HT1080 (cell line): ENCODE data around the gene HSD11B1. TPM values are rescaled to one million over a fixed set of nuclear protein-coding genes. Genes with fewer than 3 reads are reported as not detected.
A peak's percentile ranks its signal among the peaks of the same experiment; 100 is the strongest.
"Not testable (repeated sequence)": the region's sequence is repeated elsewhere in the genome, so short reads cannot be mapped to it uniquely, and the experiment has no call there.

Source experiments
- DNase-seq: peaks from one replicate; pipeline ENCODE4 v3.0.0-alpha.2; 2015; ENCODE audit warnings: low read depth
- total RNA-seq: library from RNA; depleted of rRNA; stranded (reverse); fragments of >200 nt; shearing (Covaris generic); gene quantifications from 2 replicates; pipeline ENCODE4 v1.2.3, GENCODE V29; 2014

The HSD11B1 gene
- total RNA-seq, 1 experiment from 2014 or later, result 45.9 TPM

GRCh38 chr1:209689477-209689876 lies 15.2 kb upstream of the HSD11B1 start:
- peak; percentile 71 for DNase-seq

DNA sequence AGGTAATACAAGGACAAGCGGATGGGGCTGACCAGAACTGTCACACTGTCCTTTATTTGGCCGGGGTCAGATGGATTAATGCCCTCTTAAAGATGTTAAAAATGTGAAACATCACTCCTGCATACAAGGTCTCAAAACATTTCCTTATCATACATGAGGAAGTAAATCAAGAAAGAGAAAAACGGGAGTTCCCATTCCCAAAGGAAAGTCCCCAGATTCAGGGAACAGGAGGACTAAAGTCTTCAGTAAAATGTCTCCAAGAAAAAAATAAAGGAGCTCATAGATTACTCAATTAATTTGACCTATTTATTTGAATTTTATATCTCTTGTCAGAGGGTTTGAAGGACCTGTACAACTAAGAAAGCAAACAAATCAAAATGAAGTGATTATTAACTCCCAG lies 13.4 kb upstream of the HSD11B1 start:
- no peak for DNase-seq

DNA sequence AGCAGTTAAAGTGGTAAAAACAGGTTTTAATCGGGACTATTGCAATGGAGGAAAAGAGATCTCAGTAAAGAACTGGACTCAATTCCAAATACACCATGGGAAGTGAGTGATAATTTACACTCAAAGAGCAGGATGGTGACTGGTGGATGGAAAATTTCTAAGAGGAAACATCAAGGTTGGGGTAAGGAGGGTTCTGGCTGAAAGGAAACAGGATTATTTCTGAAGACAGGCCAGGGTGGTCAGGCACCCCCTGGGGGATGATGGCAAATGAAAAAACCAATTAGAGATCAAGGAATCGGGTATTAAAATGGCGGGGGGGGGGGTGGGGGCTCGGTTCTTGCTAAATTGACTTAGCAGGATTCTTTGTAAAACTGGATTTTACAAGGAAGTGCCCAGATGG lies 12.3 kb upstream of the HSD11B1 start:
- DNase-seq, result peak; percentile 68

- DNase-seq, result peak; percentile 88
These were observed 11.7 kb upstream of the HSD11B1 start for GRCh38 chr1:209692745-209693504.

DNA sequence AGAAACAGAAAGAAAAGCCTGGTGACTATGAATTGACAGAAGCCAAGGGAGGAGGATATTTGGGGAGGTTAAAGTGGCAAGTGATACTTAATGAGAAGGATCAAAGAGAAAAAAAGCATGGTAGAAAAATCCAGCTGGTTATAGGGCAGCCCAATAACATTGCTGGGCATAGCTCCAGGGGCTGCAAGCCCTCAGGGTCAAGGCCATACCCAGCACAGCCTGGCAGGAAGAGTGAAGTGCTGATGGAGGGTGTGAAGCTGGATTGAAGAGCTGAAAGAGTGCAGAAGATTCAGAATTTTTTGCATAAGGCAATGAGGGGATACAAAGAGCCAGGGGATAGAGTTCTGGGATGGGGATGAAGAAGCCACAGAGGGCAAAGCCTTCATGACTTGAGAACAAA lies 8.0 kb upstream of the HSD11B1 start:
- no peak for DNase-seq

- DNase-seq, result peak; percentile 18
These were observed 7.5 kb upstream of the HSD11B1 start for GRCh38 chr1:209697126-209697525.

- DNase-seq, result not testable (repeated sequence)
These were observed 4.0 kb upstream of the HSD11B1 start for GRCh38 chr1:209700686-209701085.

- no peak for DNase-seq
These were observed 1.8 kb upstream of the HSD11B1 start for GRCh38 chr1:209702832-209703231.

DNA sequence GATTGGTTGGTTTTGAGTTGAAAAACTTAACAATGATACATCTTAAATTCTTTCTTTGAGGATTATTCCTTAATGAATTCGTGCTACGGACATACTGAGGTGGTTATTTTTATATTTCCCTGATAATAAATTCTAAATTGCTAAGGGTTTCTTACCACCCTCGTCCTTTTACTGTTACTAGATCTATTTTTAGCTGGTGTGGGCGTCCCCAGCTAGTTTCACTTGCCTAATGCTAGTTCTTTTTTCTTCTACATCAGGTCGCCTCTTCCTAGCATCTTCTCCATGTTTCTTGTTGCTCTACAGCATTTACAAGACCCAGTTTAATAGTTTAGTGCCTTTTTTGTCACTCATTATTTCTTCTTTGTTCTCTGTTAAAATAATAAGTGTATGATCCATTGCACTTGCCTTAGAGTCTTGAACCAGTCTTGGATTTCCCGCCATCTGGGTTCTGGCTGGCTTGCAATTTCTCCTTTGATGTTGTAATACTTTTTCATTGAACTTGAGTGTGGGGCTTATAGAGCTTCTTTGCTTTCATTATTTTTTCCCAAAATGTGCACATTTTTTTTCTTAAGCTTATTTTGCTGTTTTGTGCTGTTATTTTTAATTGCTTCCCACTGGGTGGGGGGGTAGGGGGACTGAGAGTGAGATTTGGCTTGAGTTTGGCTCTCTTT lies 677 bp upstream of the HSD11B1 start:
- no peak for DNase-seq

GRCh38 chr1:209705033-209705598 lies 470 bp downstream of the HSD11B1 start:
- no peak for DNase-seq

- DNase-seq, result no peak
These were observed 2.0 kb downstream of the HSD11B1 start for GRCh38 chr1:209706622-209707021.

DNA sequence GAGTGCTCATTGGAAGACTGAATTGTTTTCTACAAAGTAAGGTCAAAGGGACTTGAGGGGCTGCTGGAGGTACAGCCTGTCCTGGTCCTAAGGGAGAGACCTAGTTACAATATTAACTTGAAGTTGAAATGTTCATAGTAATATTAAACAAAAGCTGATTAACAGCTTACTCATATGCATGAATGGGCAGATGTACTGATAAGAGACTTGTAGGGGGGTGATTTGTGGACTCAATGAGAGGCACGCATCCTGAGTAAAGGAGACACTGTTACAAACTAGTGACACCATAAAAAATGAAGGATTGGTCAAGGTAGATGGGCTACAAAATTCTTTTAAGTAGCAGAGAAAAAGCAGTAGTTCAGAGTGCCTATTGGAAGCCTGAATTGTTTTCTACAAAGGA lies 2.7 kb downstream of the HSD11B1 start:
- no peak for DNase-seq

- DNase-seq, result no peak
These were observed 3.7 kb downstream of the HSD11B1 start for GRCh38 chr1:209708297-209708696.

DNA sequence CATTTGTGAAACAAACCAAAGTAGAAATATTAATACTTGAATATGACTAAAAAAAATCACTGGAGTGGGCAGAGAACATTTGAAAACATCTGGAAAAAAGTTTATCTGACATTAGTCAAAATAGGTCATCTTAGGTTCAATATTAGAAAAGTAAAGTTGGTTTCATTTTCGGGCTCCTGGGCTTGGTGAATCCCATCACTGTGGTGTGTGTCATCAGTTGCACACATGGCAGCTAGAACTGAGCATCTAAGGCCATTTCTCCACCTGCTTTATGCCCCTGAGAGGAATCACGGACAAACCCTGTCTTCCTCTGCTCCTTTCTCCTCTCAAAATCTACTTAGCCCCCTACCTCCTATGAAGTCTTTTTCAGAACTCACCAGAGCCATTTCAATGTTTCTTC lies 5.4 kb downstream of the HSD11B1 start:
- DNase-seq, result no peak

- DNase-seq, result no peak
These were observed 6.2 kb downstream of the HSD11B1 start for GRCh38 chr1:209710847-209711246.

- DNase-seq, result no peak
These were observed 9.7 kb downstream of the HSD11B1 start for GRCh38 chr1:209714338-209714737.

DNA sequence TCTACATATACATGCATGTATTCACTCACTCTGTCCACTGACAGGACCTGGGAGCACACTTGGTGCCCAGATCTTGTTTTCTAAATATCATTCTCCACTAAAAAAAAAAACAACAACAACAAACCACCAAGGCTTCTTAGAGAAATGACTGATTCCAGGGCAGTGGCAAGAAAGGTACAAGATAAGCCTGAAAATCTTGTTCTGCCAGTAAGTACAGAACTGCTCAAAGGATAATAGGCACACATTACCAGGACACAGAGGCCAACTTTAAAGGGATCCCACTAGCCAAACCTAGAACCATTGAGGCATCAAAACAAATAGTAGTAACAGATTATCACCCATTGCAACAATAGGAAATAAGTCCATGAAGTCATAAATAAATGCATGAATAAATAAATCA lies 10.7 kb downstream of the HSD11B1 start:
- no peak for DNase-seq

- no peak for DNase-seq
These were observed 13.2 kb downstream of the HSD11B1 start for GRCh38 chr1:209717818-209718217.

GRCh38 chr1:209720326-209720725 lies 15.7 kb downstream of the HSD11B1 start:
- no peak for DNase-seq

- no peak for DNase-seq
These were observed 16.2 kb downstream of the HSD11B1 start for GRCh38 chr1:209720826-209721225.

DNA sequence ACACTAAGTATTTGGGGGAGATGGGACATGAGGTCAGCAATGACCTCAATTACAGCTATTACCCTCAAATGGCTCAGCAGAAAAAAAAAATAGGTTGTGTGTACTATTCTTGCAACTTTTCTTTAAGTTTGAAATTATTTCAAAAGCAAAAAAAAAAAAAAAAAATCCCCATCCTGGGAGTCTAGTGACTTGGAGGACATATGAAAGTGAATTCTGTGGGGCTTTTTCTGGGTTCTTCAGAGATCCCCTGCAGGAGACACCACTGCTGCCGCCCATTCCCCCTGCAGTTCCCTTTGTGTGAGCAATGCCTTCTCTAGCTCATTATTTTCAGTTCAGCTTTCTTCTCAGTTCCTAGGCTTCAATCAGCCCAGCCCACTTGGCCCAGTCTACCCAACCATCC lies 16.7 kb downstream of the HSD11B1 start:
- no peak for DNase-seq

DNA sequence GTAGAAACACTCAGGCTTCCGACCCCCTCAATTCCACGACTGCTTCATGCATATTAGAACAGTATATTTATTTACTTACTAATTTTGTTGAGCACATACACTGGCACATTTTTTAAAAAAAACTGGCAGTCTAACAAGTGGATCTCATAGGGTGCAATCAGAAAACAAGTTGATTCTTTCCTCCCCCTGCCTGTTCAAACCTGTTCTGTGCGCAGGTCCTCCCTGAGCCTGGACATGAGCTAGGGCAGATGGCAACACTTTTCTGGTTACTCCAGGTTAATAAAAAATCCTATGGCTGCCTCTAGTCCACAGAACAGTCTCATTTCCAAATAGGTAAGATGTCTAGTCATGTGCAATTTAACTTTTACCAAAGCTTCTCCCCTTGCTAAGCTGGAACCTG lies 18.6 kb downstream of the HSD11B1 start:
- no peak for DNase-seq
